ENCODE data around the gene HIPK2.

DNA sequence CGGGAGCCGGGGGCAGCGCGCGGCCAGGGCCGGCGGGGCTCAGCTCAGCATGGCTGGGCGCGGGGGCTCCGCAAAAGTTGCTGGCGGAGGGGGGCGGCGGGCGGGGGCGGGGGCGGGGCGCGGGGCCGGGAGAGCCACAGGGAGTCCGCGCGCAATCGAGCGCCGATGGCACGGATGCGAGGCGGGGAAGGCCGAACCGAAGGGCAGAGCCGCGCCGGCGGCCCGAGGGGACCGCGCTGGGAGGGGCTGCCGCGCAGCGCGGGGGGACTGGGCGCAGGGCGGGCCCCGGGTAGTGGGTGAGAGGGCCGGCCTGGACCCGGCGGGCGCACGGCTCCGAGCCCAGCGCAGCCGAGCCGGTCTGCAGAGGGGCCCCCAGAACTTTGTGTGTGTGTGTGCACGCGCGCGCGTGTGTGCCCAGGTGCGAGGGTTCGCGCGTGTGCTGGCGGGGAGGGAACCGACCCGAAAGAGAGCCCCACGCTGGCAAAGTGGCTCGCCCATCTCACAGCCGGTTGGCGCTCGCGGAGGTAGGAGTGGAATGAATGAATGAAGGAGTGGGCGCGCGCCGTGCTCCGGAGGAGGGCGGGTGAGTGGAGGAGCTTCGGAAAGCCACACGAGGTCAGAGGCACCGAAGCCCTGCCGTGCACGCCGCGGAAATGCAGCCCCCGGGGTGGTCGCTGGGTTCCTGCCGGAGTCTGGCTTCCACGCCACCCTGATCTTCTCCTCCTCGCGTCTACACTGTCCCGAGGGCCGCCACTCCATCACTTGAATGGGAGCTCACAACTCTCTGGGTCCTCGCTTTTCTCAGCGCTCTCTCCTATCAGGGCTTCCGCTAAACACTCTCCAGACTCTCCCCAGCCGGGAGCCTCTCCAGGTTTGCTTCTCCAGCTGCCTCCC lies at the start of gene HIPK2:
- TF ChIP-seq POLR2A (IDR thresholded peaks at IDR 0.05; ENCODE audit: low read depth, low read length) (peak; percentile 37; the same call in 1 of the 2 replicates), POLR2AphosphoS5 (IDR thresholded peaks at IDR 0.05; ENCODE audit: low read depth, low read length) (no peak)
